Cardiac muscle cell (in vitro differentiated cells and primary cell): ENCODE data around the gene MYH9. TPM values are rescaled to one million over a fixed set of nuclear protein-coding genes. Genes with fewer than 3 reads are reported as not detected.

Experiments
- DNase-seq, 2 donors: peaks; one replicate each; pipeline versions ENCODE4 v3.0.0 to v3.0.0-alpha.2; 2010 to 2017; ENCODE audit warnings: low read depth in 1 of 2, low spot score in 1 of 2
- H3K27ac ChIP-seq: fragments of 200-600 bp; sonication (generic); 2 replicates; pipeline ENCODE4 v1.5.1; 2016
- H3K27me3 ChIP-seq: fragments of 200-600 bp; sonication (generic); 2 replicates; pipeline ENCODE4 v1.6.0; 2016; ENCODE audit warnings: control low read depth
- H3K36me3 ChIP-seq: fragments of 200-600 bp; sonication (generic); 2 replicates; pipeline ENCODE4 v1.5.1; 2016; ENCODE audit warnings: control low read depth
- H3K4me1 ChIP-seq: fragments of 200-600 bp; sonication (generic); 2 replicates; pipeline ENCODE4 v1.8.1; 2017; ENCODE audit warnings: low read depth, mild to moderate bottlenecking, mixed run types
- H3K4me3 ChIP-seq: fragments of 200-600 bp; sonication (generic); 2 replicates; pipeline ENCODE4 v1.5.1; 2016; ENCODE audit warnings: mild to moderate bottlenecking
- H3K9me3 ChIP-seq: fragments of 200-600 bp; sonication (generic); 2 replicates; pipeline ENCODE4 v1.5.1; 2017; ENCODE audit warnings: low read depth, mild to moderate bottlenecking, control low read depth
- polyA plus RNA-seq: library from polyadenylated mRNA; unstranded; fragments of >200 nt; fragmentation: Nextera tagmentation; extraction: Ambion mirVana; gene quantifications from 2 replicates; pipeline ENCODE4 v1.2.1, GENCODE V29; 2016
- total RNA-seq: library from RNA; depleted of rRNA; stranded (reverse); fragments of >200 nt; gene quantifications from 2 replicates; pipeline ENCODE4 v1.2.3, GENCODE V29; 2016
- TF ChIP-seq, protein P1 (sequence below): IDR thresholded peaks from 2 replicates; pipeline ENCODE4 v1.5.1; 2012; ENCODE audit warnings: low read depth, mild to moderate bottlenecking, low read length

The MYH9 gene
- total and polyA plus RNA-seq, 2 experiments from 2014 or later, result 88.7 to 174 TPM

DNA sequence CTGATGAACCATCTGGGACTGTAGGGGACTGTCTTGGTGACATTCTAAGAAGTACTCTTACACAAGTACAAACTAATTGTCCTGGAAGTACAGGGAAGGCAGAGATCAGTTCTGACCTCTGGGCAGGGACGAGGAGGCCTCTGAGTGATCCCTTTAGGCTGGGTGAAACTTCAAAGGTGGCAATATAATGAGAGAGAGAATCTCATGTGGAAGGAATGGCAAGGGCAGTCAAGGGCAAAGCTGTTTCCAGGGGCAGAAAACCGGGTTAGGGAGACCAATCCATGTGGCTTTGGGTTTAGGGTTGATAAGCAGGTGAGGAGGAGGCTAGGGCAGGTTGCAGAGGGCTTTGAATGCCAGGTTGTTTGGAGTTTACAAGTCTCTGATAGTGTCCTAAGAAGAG is 21.3 kb upstream of the MYH9 start:
- peaks cover 10% of the 10 kb centered on the region for H3K4me1 ChIP-seq
- peak overlapping the region; percentile 98 for H3K27ac ChIP-seq
- TF ChIP-seq, protein P1, sequence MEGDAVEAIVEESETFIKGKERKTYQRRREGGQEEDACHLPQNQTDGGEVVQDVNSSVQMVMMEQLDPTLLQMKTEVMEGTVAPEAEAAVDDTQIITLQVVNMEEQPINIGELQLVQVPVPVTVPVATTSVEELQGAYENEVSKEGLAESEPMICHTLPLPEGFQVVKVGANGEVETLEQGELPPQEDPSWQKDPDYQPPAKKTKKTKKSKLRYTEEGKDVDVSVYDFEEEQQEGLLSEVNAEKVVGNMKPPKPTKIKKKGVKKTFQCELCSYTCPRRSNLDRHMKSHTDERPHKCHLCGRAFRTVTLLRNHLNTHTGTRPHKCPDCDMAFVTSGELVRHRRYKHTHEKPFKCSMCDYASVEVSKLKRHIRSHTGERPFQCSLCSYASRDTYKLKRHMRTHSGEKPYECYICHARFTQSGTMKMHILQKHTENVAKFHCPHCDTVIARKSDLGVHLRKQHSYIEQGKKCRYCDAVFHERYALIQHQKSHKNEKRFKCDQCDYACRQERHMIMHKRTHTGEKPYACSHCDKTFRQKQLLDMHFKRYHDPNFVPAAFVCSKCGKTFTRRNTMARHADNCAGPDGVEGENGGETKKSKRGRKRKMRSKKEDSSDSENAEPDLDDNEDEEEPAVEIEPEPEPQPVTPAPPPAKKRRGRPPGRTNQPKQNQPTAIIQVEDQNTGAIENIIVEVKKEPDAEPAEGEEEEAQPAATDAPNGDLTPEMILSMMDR, result no peak
- H3K27me3 ChIP-seq, result no peaks in the 10 kb centered on the region
- no peak overlapping the region for H3K4me3 ChIP-seq
- H3K9me3 ChIP-seq, result no peaks in the 10 kb centered on the region
- no peaks in the 10 kb centered on the region for H3K36me3 ChIP-seq
- no peak for DNase-seq

DNA sequence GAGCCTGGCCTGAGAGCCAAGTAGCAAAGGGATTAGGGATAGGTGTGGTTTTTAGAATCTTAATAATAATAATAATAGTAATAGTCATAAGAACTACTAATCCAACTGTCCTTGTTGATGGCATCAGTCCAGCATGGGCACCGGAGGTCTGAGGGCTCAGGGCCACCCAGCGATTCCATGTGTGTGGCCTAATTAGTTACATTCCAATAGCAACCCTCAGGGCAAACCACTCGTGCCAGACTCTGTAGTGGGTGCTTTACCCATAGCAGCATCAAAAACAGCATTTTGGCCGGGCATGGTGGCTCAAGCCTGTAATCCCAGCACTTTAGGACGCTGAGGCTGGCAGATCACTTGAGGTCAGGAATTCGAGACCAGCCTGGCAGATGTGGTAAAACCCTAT is 19.0 kb upstream of the MYH9 start:
- DNase-seq, result no peak
- Histone ChIP-seq H3K4me1 (peaks cover 5% of the 10 kb centered on the region), H3K36me3 (no peaks in the 10 kb centered on the region), H3K4me3 (no peak overlapping the region), H3K27me3 (no peaks in the 10 kb centered on the region), H3K9me3 (no peaks in the 10 kb centered on the region), H3K27ac (no peak overlapping the region)
- TF ChIP-seq, protein P1, result no peak

DNA sequence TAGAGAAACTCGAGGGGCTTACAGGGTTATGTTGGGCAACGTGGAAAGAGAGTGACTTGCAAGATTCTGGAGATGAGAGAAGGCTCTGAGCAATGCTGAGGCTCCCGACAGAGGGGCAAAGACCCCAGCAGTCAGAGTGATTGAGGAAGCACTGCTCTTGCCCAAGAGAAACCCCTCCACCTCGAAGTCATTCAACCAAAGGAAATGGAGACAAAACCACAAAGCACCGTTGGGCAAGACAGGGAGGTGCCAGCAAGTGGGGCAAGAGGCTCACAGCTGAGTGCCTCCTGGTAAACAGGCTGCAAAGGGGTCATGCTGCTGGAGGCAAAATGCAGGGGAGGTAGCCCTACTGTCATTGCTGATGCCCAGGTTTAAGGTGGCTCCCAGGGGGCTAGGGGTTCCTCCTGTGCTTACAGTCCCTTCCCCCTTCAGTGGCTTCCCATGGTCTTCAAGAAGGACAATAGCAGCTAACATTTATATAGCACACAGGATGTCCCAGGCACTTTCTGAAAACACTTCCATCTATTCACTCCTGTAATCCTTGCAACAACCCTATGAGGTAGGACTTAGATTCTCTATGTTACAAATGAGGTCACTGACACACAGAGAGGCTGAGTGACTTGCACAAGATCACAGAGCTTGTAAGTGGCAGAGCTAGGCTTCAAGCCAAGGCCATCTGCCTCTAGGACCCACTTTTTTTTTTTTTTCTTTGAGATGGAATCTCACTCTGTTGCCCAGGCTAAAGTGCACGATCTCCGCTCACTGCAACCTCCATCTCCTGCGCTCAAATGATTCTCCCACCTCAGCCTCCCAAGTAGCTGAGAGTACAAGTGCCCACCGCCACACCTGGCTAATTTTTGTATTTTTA is 18.1 kb upstream of the MYH9 start:
- H3K9me3 ChIP-seq, result no peaks in the 10 kb centered on the region
- TF ChIP-seq, protein P1, result no peak
- H3K27me3 ChIP-seq, result no peaks in the 10 kb centered on the region
- no peak overlapping the region for H3K27ac ChIP-seq
- H3K4me1 ChIP-seq, result peaks cover 5% of the 10 kb centered on the region
- peak in 1 of 2 donors; percentile 59 for DNase-seq
- H3K4me3 ChIP-seq, result no peak overlapping the region
- H3K36me3 ChIP-seq, result no peaks in the 10 kb centered on the region

DNA sequence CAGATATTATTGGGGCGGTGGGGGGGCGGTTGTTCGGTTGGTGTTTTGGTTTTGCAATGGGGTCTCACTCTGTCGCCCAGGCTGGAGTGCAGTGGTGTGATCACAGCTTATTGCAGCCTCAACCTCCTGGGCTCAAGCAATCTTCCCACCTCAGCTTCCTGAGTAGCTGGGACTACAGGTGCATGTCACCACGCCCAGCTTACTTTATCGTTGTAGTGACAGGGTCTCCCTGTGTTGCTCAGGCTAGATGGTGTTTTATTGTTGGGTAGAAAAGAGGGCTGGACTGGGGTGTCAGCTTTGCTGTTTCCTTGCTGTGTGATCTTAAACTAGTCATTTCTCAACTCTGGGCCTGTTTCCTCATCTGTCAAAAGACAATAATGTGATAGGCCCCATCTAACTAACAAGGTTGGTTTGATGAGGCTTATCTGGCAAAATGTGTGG is 17.5 kb upstream of the MYH9 start:
- no peak overlapping the region for H3K4me3 ChIP-seq
- H3K9me3 ChIP-seq, result no peaks in the 10 kb centered on the region
- DNase-seq, result no peak
- TF ChIP-seq, protein P1, result no peak
- no peak overlapping the region for H3K27ac ChIP-seq
- no peaks in the 10 kb centered on the region for H3K36me3 ChIP-seq
- no peaks in the 10 kb centered on the region for H3K4me1 ChIP-seq
- H3K27me3 ChIP-seq, result no peaks in the 10 kb centered on the region

DNA sequence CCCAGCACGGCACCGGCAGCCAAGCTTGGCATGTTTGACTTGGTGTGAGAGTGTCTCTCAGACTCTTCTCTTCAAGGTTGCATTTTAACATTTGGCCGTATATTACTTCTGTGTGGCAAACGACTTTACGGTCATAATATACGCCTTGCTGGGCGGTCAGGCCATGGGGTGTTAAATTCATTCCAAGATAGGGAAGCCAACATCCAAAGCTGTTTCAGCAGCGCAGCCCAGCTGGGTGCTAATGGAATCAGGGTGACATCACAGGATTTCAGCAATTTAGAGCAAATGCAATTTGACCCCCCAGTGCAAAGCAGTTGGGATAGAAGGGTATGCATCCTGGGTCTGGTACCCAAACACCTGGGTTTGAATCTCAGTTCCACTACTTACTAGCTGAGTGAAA is 16.7 kb upstream of the MYH9 start:
- Histone ChIP-seq H3K4me3 (no peak overlapping the region), H3K27ac (no peak overlapping the region), H3K4me1 (no peaks in the 10 kb centered on the region), H3K9me3 (no peaks in the 10 kb centered on the region), H3K36me3 (no peaks in the 10 kb centered on the region), H3K27me3 (no peaks in the 10 kb centered on the region)
- TF ChIP-seq, protein P1, result no peak
- no peak for DNase-seq
